Activated CD4-positive, alpha-beta T cell treated with anti-CD3 and anti-CD28 coated beads, Interleukin-2, amount 10 ng/mL, durations not matched to agents 7 days and 5 days (primary cell): ENCODE measurements around the gene DNAJC15. TPM values are rescaled to one million over a fixed set of nuclear protein-coding genes. Genes with fewer than 3 reads are reported as not detected.

Experiments
- CTCF ChIA-PET: fragments of 350-600 bp; sonication (Branson Sonifier 250); formaldehyde crosslinking; loops from one replicate; lab custom pipeline; 2021; ENCODE audit warnings: antibody characterized with exemption; lab: Charles Lee
- POLR2A ChIA-PET: fragments of 350-600 bp; sonication (Branson Sonifier 250); formaldehyde crosslinking; loops from one replicate; lab custom pipeline; 2021; ENCODE audit warnings: antibody characterized with exemption; lab: Charles Lee
- DNase-seq: peaks from one replicate; pipeline ENCODE4 v3.0.0-alpha.2; 2020
- H3K27ac Mint-ChIP-seq: one replicate; pipeline ENCODE4 v1.8.0; 2021; ENCODE audit warnings: mild to moderate bottlenecking, moderate library complexity, mixed read lengths
- H3K27me3 Mint-ChIP-seq: one replicate; pipeline ENCODE4 v1.8.0; 2021; ENCODE audit warnings: mixed read lengths
- H3K36me3 Mint-ChIP-seq: one replicate; pipeline ENCODE4 v1.8.0; 2021; ENCODE audit warnings: low read depth, mixed read lengths
- H3K4me1 Mint-ChIP-seq: one replicate; pipeline ENCODE4 v1.8.0; 2021; ENCODE audit warnings: mixed read lengths
- H3K4me3 Mint-ChIP-seq: one replicate; pipeline ENCODE4 v1.8.0; 2021; ENCODE audit warnings: mild to moderate bottlenecking, moderate library complexity, mixed read lengths
- H3K9me3 Mint-ChIP-seq: one replicate; pipeline ENCODE4 v1.8.0; 2021; ENCODE audit warnings: mixed read lengths
- total RNA-seq, 2 experiments: library from RNA; stranded (reverse); gene quantifications; one replicate each; pipeline ENCODE4 v1.2.3, GENCODE V29; 2021

Gene DNAJC15
- total RNA-seq, 2 experiments from 2014 or later, result 12.5 to 18.5 TPM

- H3K4me1 Mint-ChIP-seq, result peaks cover 11% of the 10 kb centered on the region
- no peaks in the 10 kb centered on the region for H3K27me3 Mint-ChIP-seq
- no peak for DNase-seq
- CTCF ChIA-PET, result interaction anchor here (1.0 kb wide), 1 partner anchor 11 kb away, joined by 3 read pairs; no protein-coding TSS in a partner anchor
- H3K36me3 Mint-ChIP-seq, result peaks cover 36% of the 10 kb centered on the region
- no peak overlapping the region for H3K4me3 Mint-ChIP-seq
- no peak overlapping the region for H3K27ac Mint-ChIP-seq
- POLR2A ChIA-PET, result no interaction called here
- H3K9me3 Mint-ChIP-seq, result peaks cover 9% of the 10 kb centered on the region
Observed at GRCh38 chr13:43100667-43101066, 77.3 kb downstream of the DNAJC15 start.

- Mint-ChIP-seq H3K27ac (no peak overlapping the region), H3K4me3 (no peak overlapping the region), H3K36me3 (peaks cover 31% of the 10 kb centered on the region), H3K4me1 (peaks cover 11% of the 10 kb centered on the region), H3K27me3 (no peaks in the 10 kb centered on the region), H3K9me3 (peaks cover 9% of the 10 kb centered on the region)
- ChIA-PET CTCF (no interaction called here), POLR2A (no interaction called here)
- no peak for DNase-seq
Observed at GRCh38 chr13:43102304-43102703, 78.9 kb downstream of the DNAJC15 start.

DNA sequence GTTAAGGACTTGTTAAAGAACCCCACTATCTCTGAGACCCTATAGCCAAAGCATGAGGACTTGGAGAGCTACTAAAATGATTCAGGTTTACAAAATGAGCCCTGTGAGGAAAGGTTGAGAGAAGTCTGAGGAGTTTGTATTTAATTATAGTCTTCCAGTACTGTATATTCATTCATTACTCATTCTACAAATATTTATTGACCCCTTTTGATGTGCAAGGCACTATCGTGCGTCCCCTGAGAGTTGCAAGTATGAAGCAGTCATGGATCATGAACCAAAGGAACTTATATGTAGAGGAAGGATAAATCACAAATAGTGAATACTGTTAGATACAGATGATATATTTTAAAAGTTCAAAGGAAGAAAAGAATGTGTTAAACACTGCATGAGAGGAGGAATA, 84.4 kb downstream of the DNAJC15 start:
- ChIA-PET POLR2A (no interaction called here), CTCF (no interaction called here)
- Mint-ChIP-seq H3K27me3 (no peaks in the 10 kb centered on the region), H3K9me3 (no peaks in the 10 kb centered on the region), H3K4me1 (no peaks in the 10 kb centered on the region), H3K27ac (no peak overlapping the region), H3K36me3 (peaks cover 12% of the 10 kb centered on the region), H3K4me3 (no peak overlapping the region)
- DNase-seq, result no peak

DNA sequence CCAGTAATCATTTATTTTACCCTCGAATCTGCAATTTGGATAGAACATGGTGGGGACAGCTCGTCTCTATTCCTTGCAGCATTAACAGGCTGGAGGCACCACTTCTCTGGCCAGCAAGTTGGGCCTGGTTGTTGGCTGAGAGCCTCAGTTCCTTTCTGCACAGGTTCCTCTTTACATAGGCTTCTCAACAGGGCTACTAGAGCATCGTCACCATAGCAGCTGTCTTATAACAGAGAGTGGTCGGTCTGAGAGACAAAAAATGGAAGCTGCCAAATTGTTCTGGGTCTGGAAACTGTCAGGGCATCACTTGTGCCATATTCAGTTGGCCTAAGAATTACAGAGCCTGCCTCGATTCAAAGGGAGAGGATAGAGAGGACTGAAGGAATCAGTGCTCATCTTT, 86.7 kb downstream of the DNAJC15 start:
- POLR2A ChIA-PET, result no interaction called here
- Mint-ChIP-seq H3K27ac (no peak overlapping the region), H3K9me3 (no peaks in the 10 kb centered on the region), H3K4me1 (no peaks in the 10 kb centered on the region), H3K27me3 (no peaks in the 10 kb centered on the region), H3K36me3 (peaks cover 8% of the 10 kb centered on the region), H3K4me3 (no peak overlapping the region)
- no peak for DNase-seq
- CTCF ChIA-PET, result no interaction called here

DNA sequence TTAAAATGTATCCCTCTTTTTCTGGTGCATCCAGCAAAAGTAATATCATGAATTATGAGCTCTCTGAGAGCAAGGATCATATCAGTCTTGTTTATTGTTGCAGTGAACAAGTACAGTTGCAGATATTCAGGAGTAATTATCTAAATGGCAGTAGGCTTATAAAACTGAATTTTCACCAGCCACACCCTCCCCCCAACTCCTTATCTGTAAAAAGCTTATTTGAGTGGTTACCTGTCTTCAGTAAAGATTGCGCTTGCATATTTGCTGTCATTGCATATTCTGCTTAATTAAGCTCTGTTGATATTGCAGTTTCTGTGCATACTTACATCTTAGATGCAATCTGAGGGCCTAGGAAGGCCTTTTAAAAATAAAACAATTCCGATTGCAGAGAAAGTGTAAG, 87.3 kb downstream of the DNAJC15 start:
- POLR2A ChIA-PET, result no interaction called here
- CTCF ChIA-PET, result no interaction called here
- H3K4me1 Mint-ChIP-seq, result no peaks in the 10 kb centered on the region

GRCh38 chr13:43111559-43112400, 88.4 kb downstream of the DNAJC15 start:
- Mint-ChIP-seq H3K4me1 (no peaks in the 10 kb centered on the region), H3K27ac (no peak overlapping the region), H3K36me3 (peaks cover 8% of the 10 kb centered on the region), H3K9me3 (no peaks in the 10 kb centered on the region), H3K4me3 (no peak overlapping the region), H3K27me3 (no peaks in the 10 kb centered on the region)
- CTCF ChIA-PET, result interaction anchor here (0.8 kb wide), 1 partner anchor 11 kb away, joined by 3 read pairs; no protein-coding TSS in a partner anchor
- DNase-seq, result no peak
- POLR2A ChIA-PET, result interaction anchor here (0.6 kb wide), 1 partner anchor 90 kb away, joined by 4 read pairs; no protein-coding TSS in a partner anchor

More for the DNA sequence above, 87.3 kb downstream of the DNAJC15 start:
- no peaks in the 10 kb centered on the region for H3K27me3 Mint-ChIP-seq
- no peak for DNase-seq
- H3K36me3 Mint-ChIP-seq, result peaks cover 8% of the 10 kb centered on the region
- no peak overlapping the region for H3K27ac Mint-ChIP-seq
- no peak overlapping the region for H3K4me3 Mint-ChIP-seq
- no peaks in the 10 kb centered on the region for H3K9me3 Mint-ChIP-seq

- Mint-ChIP-seq H3K36me3 (peaks cover 3% of the 10 kb centered on the region), H3K27me3 (no peaks in the 10 kb centered on the region), H3K4me1 (no peaks in the 10 kb centered on the region), H3K9me3 (no peaks in the 10 kb centered on the region), H3K4me3 (no peak overlapping the region), H3K27ac (no peak overlapping the region)
- ChIA-PET CTCF (no interaction called here), POLR2A (no interaction called here)
- DNase-seq, result no peak
Observed at GRCh38 chr13:43113603-43114002, 90.2 kb downstream of the DNAJC15 start.

- H3K36me3 Mint-ChIP-seq, result no peaks in the 10 kb centered on the region
- ChIA-PET POLR2A (no interaction called here), CTCF (no interaction called here)
- no peaks in the 10 kb centered on the region for H3K9me3 Mint-ChIP-seq
- H3K27ac Mint-ChIP-seq, result no peak overlapping the region
- DNase-seq, result no peak
- no peaks in the 10 kb centered on the region for H3K4me1 Mint-ChIP-seq
- H3K27me3 Mint-ChIP-seq, result peaks cover 2% of the 10 kb centered on the region
- no peak overlapping the region for H3K4me3 Mint-ChIP-seq
Observed at GRCh38 chr13:43114504-43114903, 91.1 kb downstream of the DNAJC15 start.

GRCh38 chr13:43115141-43115540, 91.8 kb downstream of the DNAJC15 start:
- ChIA-PET POLR2A (no interaction called here), CTCF (no interaction called here)
- H3K4me3 Mint-ChIP-seq, result no peak overlapping the region
- no peak overlapping the region for H3K27ac Mint-ChIP-seq
- no peaks in the 10 kb centered on the region for H3K4me1 Mint-ChIP-seq
- H3K9me3 Mint-ChIP-seq, result no peaks in the 10 kb centered on the region
- no peaks in the 10 kb centered on the region for H3K36me3 Mint-ChIP-seq
- no peak for DNase-seq
- peaks cover 2% of the 10 kb centered on the region for H3K27me3 Mint-ChIP-seq

DNA sequence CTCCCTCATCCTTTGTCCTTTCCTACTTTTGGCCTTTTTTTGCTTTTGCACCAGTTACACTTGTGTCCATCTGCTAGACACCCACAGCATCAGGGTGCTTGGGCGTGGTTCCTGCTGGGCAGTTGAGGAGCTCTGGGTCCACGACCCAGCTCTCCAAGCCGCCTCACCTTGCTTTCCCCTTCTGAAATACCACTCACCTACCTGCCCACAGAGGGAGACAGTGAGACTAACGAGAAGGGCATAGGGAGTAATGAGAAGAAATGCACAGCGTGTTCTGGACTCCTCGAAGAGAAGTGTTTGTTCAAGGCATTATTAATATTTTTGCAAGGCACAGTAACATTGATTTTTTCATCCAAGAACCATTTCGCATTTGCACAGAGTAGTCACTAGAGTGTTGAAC, 92.9 kb downstream of the DNAJC15 start:
- DNase-seq, result no peak
- H3K36me3 Mint-ChIP-seq, result no peaks in the 10 kb centered on the region
- H3K9me3 Mint-ChIP-seq, result no peaks in the 10 kb centered on the region
- POLR2A ChIA-PET, result no interaction called here
- no peaks in the 10 kb centered on the region for H3K4me1 Mint-ChIP-seq
- CTCF ChIA-PET, result no interaction called here
- H3K27me3 Mint-ChIP-seq, result peaks cover 2% of the 10 kb centered on the region
- no peak overlapping the region for H3K4me3 Mint-ChIP-seq
- H3K27ac Mint-ChIP-seq, result no peak overlapping the region

DNA sequence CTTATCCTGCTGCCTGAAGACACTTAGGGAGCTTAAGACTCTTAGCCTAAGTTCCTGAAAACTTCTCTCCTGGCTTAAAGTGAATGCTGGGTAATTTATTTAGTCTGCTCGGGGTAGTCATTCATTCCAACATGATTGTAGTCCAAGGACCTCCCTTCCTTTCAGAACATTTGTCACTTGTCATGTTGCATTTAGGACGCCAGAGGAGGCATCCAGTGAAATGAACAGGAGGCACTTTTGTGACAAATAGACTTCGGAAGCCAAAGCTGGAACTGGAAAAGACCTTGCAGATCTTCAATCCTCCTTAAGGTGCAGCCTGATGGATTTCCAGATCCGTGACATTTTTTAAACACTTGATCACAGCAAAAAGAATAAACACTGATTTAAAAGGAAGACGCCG, 95.1 kb downstream of the DNAJC15 start:
- no peak for DNase-seq
- Mint-ChIP-seq H3K27me3 (peaks cover 2% of the 10 kb centered on the region), H3K9me3 (no peaks in the 10 kb centered on the region), H3K4me3 (no peak overlapping the region), H3K4me1 (no peaks in the 10 kb centered on the region), H3K27ac (no peak overlapping the region), H3K36me3 (no peaks in the 10 kb centered on the region)
- POLR2A ChIA-PET, result no interaction called here
- CTCF ChIA-PET, result no interaction called here

DNA sequence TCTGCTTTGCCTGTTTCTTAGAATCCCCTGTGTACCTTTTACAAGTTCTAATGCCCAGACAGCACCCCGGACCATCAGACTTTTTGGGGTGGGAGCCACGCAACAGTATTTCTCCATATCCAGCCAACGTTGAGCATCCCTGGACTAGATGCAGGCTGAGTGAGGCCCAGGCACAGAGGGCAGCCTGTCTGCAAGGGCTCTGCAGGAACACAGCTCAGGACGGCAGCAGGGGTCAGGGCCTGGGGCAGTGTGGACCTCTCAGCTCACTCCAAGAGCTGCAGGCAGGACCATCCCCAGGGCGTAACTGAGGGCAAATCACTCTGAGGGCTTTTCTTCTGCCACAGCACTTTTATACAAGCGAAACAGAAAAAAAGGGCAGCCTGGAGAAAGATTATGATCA, 95.8 kb downstream of the DNAJC15 start:
- no peak for DNase-seq
- Mint-ChIP-seq H3K4me1 (no peaks in the 10 kb centered on the region), H3K9me3 (no peaks in the 10 kb centered on the region), H3K27me3 (peaks cover 2% of the 10 kb centered on the region), H3K4me3 (no peak overlapping the region), H3K27ac (no peak overlapping the region), H3K36me3 (no peaks in the 10 kb centered on the region)
- POLR2A ChIA-PET, result no interaction called here
- CTCF ChIA-PET, result no interaction called here

DNA sequence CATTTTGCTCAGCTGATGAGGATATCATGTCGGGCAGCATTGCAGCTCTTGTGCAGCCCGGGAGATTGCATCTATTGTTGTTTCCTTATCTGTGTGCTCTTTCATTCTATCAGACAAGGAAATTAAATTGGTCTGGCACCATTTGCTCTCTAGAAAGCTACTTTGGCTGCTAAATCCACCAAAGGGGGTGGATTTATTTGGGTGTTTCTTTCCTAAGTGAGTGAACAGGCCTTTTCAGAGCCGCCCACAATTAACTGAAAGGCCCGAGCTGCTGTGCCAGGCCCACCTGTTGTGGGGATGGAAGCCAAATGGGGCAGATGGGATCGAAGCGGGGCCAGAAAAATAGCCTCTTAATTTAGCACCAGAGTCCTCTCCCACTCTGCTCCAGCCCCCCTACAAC, 99.4 kb downstream of the DNAJC15 start:
- H3K4me3 Mint-ChIP-seq, result no peak overlapping the region
- peaks cover 5% of the 10 kb centered on the region for H3K4me1 Mint-ChIP-seq
- no peaks in the 10 kb centered on the region for H3K9me3 Mint-ChIP-seq
- DNase-seq, result no peak
- no peaks in the 10 kb centered on the region for H3K36me3 Mint-ChIP-seq
- POLR2A ChIA-PET, result no interaction called here
- H3K27ac Mint-ChIP-seq, result no peak overlapping the region
- CTCF ChIA-PET, result no interaction called here
- peaks cover 2% of the 10 kb centered on the region for H3K27me3 Mint-ChIP-seq

GRCh38 chr13:43123856-43124255, 100.5 kb downstream of the DNAJC15 start:
- H3K36me3 Mint-ChIP-seq, result no peaks in the 10 kb centered on the region
- H3K27me3 Mint-ChIP-seq, result peaks cover 2% of the 10 kb centered on the region
- H3K27ac Mint-ChIP-seq, result no peak overlapping the region
- no peak overlapping the region for H3K4me3 Mint-ChIP-seq
- DNase-seq, result no peak
- ChIA-PET CTCF (no interaction called here), POLR2A (no interaction called here)
- peaks cover 13% of the 10 kb centered on the region for H3K4me1 Mint-ChIP-seq
- H3K9me3 Mint-ChIP-seq, result no peaks in the 10 kb centered on the region
